MM.1S (cell line): ENCODE results near the gene TKT.

Source experiments
- DNase-seq: peaks from one replicate; pipeline ENCODE4 v3.0.0-alpha.2; 2015
- H2AFZ ChIP-seq: fragments of 300-600 bp; sonication (generic); 2 replicates; pipeline ENCODE4 v1.6.0; 2016; ENCODE audit warnings: antibody characterized with exemption, low read length
- H3F3A ChIP-seq: fragments of 300-600 bp; sonication (generic); 2 replicates; pipeline ENCODE4 v1.6.1; 2016; ENCODE audit warnings: mild to moderate bottlenecking, antibody characterized with exemption, low read length, moderate library complexity, mixed read lengths; ENCODE audit not compliant: insufficient read depth
- H3K27ac ChIP-seq: fragments of 300-600 bp; sonication (generic); 2 replicates; pipeline ENCODE4 v1.5.1; 2016; ENCODE audit warnings: mild to moderate bottlenecking, low read length
- H3K27me3 ChIP-seq: fragments of 300-600 bp; sonication (generic); replicated peaks from 2 replicates; pipeline ENCODE4 v1.6.0; 2016; ENCODE audit warnings: low read length; ENCODE audit not compliant: insufficient read depth
- H3K36me3 ChIP-seq: fragments of 300-600 bp; sonication (generic); replicated peaks from 2 replicates; pipeline ENCODE4 v1.6.1; 2016; ENCODE audit warnings: mild to moderate bottlenecking, low read length, mixed read lengths; ENCODE audit not compliant: insufficient read depth
- H3K4me1 ChIP-seq: fragments of 300-600 bp; sonication (generic); 2 replicates; pipeline ENCODE4 v1.6.1; 2016; ENCODE audit warnings: low read length, mixed read lengths
- H3K4me2 ChIP-seq: fragments of 300-600 bp; sonication (generic); 2 replicates; pipeline ENCODE4 v1.6.0; 2016; ENCODE audit warnings: low read depth, low read length
- H3K4me3 ChIP-seq: fragments of 300-600 bp; sonication (generic); 2 replicates; pipeline ENCODE4 v1.5.1; 2016; ENCODE audit warnings: low read length, mixed read lengths
- H3K79me2 ChIP-seq: fragments of 300-600 bp; sonication (generic); 2 replicates; pipeline ENCODE4 v1.6.1; 2016; ENCODE audit warnings: mixed run types, low read length, mixed read lengths
- H3K9ac ChIP-seq: fragments of 300-600 bp; sonication (generic); 2 replicates; pipeline ENCODE4 v1.6.1; 2016; ENCODE audit warnings: low read length, mixed read lengths
- H3K9me2 ChIP-seq: fragments of 300-600 bp; sonication (generic); replicated peaks from 2 replicates; pipeline ENCODE4 v1.6.1; 2016; ENCODE audit warnings: mild to moderate bottlenecking, low read length, mixed read lengths; ENCODE audit not compliant: insufficient read depth
- H3K9me3 ChIP-seq: fragments of 300-600 bp; sonication (generic); replicated peaks from 2 replicates; pipeline ENCODE4 v1.6.1; 2016; ENCODE audit warnings: mild to moderate bottlenecking, low read length, mixed read lengths; ENCODE audit not compliant: insufficient read depth
- H4K20me1 ChIP-seq: fragments of 300-600 bp; sonication (generic); 2 replicates; pipeline ENCODE4 v1.6.1; 2016; ENCODE audit warnings: mild to moderate bottlenecking, low read length, moderate library complexity, mixed read lengths; ENCODE audit not compliant: insufficient read depth
- CTCF ChIP-seq: fragments of 300-600 bp; sonication (generic); IDR thresholded peaks from 2 replicates; pipeline ENCODE4 v1.5.1; 2016; ENCODE audit warnings: antibody characterized with exemption, low read length, mixed read lengths
- EZH2 ChIP-seq: fragments of 300-600 bp; sonication (generic); optimal IDR thresholded peaks from 2 replicates; pipeline ENCODE3; 2017; ENCODE audit warnings: low read depth, mild to moderate bottlenecking, antibody characterized with exemption, low read length, mixed read lengths
- EZH2phosphoT487 ChIP-seq: fragments of 300-600 bp; sonication (generic); IDR thresholded peaks from 2 replicates; pipeline ENCODE4 v1.6.1; 2018; ENCODE audit warnings: antibody characterized with exemption, low read length

TKT gene

DNA sequence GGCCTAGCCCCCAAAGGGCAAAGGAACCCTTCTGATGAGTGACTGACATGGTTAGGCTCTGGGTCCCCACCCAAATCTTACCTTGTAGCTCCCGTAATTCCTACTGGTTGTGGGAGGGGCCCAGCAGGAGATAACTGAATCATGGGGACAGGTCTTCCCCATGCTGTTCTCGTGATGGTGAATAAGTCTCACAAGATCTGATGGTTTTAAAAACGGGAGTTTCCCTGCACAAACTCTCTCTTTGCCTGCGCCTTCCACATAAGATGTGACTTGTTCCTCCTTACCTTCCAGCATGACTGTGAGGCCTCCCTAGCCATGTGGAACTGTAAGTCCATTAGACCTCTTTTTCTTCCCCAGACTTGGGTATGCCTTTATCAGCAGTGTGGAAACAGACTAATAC, 16.9 kb downstream of the TKT start:
- Histone ChIP-seq H3K9me3 (no peaks in the 10 kb centered on the region), H4K20me1 (peaks cover 28% of the 10 kb centered on the region), H3K9ac (no peak overlapping the region), H2AFZ (no peak overlapping the region), H3F3A (peaks cover 4% of the 10 kb centered on the region; the same call in 1 of the 2 replicates), H3K27ac (no peak overlapping the region), H3K4me1 (peaks cover 10% of the 10 kb centered on the region; the same call in 1 of the 2 replicates), H3K4me3 (no peak overlapping the region), H3K36me3 (peaks cover 17% of the 10 kb centered on the region), H3K4me2 (no peak overlapping the region), H3K79me2 (peaks cover 84% of the 10 kb centered on the region), H3K9me2 (no peaks in the 10 kb centered on the region), H3K27me3 (no peaks in the 10 kb centered on the region)
- no peak for TF ChIP-seq CTCF
- TF ChIP-seq EZH2phosphoT487 = no peak
- TF ChIP-seq EZH2 = no peak
- no peak for DNase-seq

DNA sequence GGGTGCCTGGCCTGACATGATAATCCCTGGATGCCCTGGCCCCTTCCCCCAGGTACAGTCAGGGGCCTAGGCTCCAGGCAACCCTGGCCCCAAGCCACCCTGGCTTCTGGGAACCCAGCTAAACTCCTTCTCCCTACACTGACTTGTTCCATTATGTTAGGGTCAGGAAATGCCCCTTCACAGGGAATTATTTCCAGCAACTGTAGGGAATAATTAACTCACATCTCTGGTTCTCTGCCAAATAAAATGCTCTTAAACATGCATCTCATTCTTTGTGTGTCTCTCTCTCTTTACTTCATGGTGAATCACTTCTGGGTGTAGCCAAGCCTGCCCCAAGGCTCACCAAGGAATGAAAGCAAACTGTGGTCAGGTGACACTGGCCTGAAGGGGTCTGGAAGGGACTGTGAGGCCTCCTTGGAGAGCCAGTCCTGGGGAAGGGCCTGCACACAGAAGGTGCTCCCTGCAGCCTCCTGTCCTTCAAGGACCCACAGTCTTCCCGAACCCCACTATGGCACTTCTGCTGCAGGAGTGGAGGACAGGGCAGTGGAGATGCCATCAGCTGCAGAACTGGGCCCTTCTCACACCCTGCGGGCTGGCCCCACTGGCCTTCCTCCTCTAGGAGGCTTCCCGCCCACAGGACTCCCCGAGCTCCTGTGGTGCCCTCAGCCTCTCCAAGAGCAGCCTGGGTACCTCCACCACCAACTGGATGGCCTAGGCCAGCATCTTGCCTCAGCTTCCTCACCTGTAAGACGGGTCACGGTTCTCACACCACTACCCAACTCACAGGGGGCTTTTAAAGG, 17.6 kb downstream of the TKT start:
- Histone ChIP-seq H3F3A (peaks cover 4% of the 10 kb centered on the region; the same call in 1 of the 2 replicates), H3K4me3 (no peak overlapping the region), H3K79me2 (peaks cover 80% of the 10 kb centered on the region), H3K9ac (no peak overlapping the region), H3K9me3 (no peaks in the 10 kb centered on the region), H3K9me2 (no peaks in the 10 kb centered on the region), H3K4me1 (peaks cover 10% of the 10 kb centered on the region; the same call in 1 of the 2 replicates), H4K20me1 (peaks cover 21% of the 10 kb centered on the region), H3K4me2 (no peak overlapping the region), H3K27me3 (no peaks in the 10 kb centered on the region), H3K36me3 (peaks cover 17% of the 10 kb centered on the region), H3K27ac (no peak overlapping the region), H2AFZ (no peak overlapping the region)
- TF ChIP-seq CTCF (no peak), EZH2phosphoT487 (no peak), EZH2 (no peak)
- DNase-seq = no peak

DNA sequence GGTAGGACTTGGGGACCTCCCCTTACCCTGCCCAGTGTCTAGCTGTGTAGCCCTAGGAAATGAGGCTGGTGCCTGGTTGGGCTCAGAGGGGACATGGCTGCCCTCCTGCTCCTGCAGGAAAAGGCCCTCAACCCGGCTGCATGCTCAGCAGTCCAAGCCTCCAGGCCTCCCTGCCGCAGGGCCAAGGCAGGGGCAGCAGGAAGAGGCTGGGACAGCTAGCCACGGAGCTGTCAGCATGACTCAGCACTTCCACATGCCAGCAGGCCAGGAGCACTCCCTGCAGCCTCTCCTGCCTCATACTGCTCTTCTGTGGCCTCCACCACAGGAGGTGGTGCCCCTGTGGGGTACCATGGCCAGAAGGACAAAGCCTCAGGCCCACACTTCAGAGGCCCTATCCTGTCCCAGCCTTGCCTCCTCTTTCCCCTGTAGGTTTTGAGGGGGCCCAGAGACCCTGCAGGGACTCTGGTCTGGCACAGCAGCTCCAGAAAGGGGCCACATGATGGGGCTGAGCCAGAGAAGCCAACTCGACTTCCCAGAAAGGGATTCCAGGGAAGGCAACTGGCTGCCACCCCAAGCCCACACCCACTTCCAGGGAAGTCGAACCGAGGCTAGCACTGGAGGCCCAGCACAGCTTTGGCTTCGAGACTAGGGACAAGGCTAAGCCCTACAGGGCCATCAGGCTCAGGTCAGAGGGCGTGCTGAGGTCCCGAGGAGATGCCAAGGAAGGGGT, 19.5 kb downstream of the TKT start:
- Histone ChIP-seq H3K9me2 (no peaks in the 10 kb centered on the region), H3K79me2 (peaks cover 72% of the 10 kb centered on the region), H3K36me3 (peaks cover 12% of the 10 kb centered on the region), H3K27me3 (no peaks in the 10 kb centered on the region), H3K9ac (no peak overlapping the region), H3K27ac (peak overlapping the region; percentile 23; the same call in 1 of the 2 replicates), H3K9me3 (no peaks in the 10 kb centered on the region), H3K4me3 (no peak overlapping the region), H3F3A (peaks cover 4% of the 10 kb centered on the region; the same call in 1 of the 2 replicates), H2AFZ (no peak overlapping the region), H3K4me2 (no peak overlapping the region), H3K4me1 (peaks cover 10% of the 10 kb centered on the region; the same call in 1 of the 2 replicates), H4K20me1 (peaks cover 2% of the 10 kb centered on the region; the same call in 1 of the 2 replicates)
- no peak for TF ChIP-seq EZH2
- no peak for TF ChIP-seq CTCF
- no peak for TF ChIP-seq EZH2phosphoT487
- peak; percentile 39 for DNase-seq
